Measurements from ENCODE around the gene LRRC32.

DNA sequence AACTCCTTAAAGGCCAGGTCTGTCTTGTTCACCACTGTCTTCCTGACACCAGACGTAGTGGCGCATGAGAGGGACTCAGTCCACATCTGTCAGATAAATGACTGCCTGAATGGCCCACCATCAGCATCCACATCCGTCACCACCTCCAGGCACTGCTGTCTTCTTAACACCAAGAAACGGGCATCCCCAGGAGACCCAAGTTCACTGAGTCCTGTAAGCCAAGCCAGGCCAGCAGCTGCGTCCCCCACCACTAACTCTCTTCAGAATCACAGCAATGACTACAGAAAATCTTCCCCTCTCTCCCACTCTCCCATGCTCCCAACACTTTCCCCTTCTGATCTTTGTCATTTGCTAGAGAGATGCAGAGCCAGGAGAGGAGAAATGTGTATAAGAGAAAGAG lies 47.3 kb upstream of the LRRC32 start:
- TF ChIP-seq, protein P1, sequence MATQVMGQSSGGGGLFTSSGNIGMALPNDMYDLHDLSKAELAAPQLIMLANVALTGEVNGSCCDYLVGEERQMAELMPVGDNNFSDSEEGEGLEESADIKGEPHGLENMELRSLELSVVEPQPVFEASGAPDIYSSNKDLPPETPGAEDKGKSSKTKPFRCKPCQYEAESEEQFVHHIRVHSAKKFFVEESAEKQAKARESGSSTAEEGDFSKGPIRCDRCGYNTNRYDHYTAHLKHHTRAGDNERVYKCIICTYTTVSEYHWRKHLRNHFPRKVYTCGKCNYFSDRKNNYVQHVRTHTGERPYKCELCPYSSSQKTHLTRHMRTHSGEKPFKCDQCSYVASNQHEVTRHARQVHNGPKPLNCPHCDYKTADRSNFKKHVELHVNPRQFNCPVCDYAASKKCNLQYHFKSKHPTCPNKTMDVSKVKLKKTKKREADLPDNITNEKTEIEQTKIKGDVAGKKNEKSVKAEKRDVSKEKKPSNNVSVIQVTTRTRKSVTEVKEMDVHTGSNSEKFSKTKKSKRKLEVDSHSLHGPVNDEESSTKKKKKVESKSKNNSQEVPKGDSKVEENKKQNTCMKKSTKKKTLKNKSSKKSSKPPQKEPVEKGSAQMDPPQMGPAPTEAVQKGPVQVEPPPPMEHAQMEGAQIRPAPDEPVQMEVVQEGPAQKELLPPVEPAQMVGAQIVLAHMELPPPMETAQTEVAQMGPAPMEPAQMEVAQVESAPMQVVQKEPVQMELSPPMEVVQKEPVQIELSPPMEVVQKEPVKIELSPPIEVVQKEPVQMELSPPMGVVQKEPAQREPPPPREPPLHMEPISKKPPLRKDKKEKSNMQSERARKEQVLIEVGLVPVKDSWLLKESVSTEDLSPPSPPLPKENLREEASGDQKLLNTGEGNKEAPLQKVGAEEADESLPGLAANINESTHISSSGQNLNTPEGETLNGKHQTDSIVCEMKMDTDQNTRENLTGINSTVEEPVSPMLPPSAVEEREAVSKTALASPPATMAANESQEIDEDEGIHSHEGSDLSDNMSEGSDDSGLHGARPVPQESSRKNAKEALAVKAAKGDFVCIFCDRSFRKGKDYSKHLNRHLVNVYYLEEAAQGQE (IDR thresholded peaks at IDR 0.05; ENCODE audit: borderline replicate concordance): no peak
- TF ChIP-seq, protein P1 (CRISPR knock-in tag; IDR thresholded peaks at IDR 0.05; ENCODE audit: low read depth): no peak
- TF ChIP-seq, protein P2, sequence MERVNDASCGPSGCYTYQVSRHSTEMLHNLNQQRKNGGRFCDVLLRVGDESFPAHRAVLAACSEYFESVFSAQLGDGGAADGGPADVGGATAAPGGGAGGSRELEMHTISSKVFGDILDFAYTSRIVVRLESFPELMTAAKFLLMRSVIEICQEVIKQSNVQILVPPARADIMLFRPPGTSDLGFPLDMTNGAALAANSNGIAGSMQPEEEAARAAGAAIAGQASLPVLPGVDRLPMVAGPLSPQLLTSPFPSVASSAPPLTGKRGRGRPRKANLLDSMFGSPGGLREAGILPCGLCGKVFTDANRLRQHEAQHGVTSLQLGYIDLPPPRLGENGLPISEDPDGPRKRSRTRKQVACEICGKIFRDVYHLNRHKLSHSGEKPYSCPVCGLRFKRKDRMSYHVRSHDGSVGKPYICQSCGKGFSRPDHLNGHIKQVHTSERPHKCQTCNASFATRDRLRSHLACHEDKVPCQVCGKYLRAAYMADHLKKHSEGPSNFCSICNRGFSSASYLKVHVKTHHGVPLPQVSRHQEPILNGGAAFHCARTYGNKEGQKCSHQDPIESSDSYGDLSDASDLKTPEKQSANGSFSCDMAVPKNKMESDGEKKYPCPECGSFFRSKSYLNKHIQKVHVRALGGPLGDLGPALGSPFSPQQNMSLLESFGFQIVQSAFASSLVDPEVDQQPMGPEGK (CRISPR knock-in tag; IDR thresholded peaks at IDR 0.05; ENCODE audit: borderline replicate concordance): no peak
- TF ChIP-seq, protein P3, sequence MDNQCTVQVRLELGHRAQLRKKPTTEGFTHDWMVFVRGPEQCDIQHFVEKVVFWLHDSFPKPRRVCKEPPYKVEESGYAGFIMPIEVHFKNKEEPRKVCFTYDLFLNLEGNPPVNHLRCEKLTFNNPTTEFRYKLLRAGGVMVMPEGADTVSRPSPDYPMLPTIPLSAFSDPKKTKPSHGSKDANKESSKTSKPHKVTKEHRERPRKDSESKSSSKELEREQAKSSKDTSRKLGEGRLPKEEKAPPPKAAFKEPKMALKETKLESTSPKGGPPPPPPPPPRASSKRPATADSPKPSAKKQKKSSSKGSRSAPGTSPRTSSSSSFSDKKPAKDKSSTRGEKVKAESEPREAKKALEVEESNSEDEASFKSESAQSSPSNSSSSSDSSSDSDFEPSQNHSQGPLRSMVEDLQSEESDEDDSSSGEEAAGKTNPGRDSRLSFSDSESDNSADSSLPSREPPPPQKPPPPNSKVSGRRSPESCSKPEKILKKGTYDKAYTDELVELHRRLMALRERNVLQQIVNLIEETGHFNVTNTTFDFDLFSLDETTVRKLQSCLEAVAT (IDR thresholded peaks at IDR 0.05): no peak
- no peak for TF ChIP-seq SMAD3 (CRISPR knock-in tag; conservative IDR thresholded peaks at IDR 0.05)
- no peak for TF ChIP-seq CTCF (IDR thresholded peaks at IDR 0.05 in 2 of 3, conservative IDR thresholded peaks at IDR 0.05 in 1 of 3; ENCODE audit: insufficient read depth in 2 of 3, low read depth in 1 of 3, low read length in 3 of 3)
- TF ChIP-seq TRIM28 (IDR thresholded peaks at IDR 0.05): no peak
- no peak for TF ChIP-seq RAD21 (CRISPR knock-in tag; conservative IDR thresholded peaks at IDR 0.05 in 1 of 2, IDR thresholded peaks at IDR 0.05 in 1 of 2)
- TF ChIP-seq, protein P4, sequence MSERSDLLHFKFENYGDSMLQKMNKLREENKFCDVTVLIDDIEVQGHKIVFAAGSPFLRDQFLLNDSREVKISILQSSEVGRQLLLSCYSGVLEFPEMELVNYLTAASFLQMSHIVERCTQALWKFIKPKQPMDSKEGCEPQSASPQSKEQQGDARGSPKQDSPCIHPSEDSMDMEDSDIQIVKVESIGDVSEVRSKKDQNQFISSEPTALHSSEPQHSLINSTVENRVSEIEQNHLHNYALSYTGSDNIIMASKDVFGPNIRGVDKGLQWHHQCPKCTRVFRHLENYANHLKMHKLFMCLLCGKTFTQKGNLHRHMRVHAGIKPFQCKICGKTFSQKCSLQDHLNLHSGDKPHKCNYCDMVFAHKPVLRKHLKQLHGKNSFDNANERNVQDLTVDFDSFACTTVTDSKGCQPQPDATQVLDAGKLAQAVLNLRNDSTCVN (CRISPR knock-in tag; IDR thresholded peaks at IDR 0.05): no peak
